ENCODE data around the gene RSPO3. TPM values are rescaled to one million over a fixed set of nuclear protein-coding genes. Genes with fewer than 3 reads are reported as not detected.

Gene RSPO3
- total and polyA plus RNA-seq, 9 of the 15 experiments (the other 6 are each of a cell fraction or from before 2014, with no cell fraction given), result not detected

DNA sequence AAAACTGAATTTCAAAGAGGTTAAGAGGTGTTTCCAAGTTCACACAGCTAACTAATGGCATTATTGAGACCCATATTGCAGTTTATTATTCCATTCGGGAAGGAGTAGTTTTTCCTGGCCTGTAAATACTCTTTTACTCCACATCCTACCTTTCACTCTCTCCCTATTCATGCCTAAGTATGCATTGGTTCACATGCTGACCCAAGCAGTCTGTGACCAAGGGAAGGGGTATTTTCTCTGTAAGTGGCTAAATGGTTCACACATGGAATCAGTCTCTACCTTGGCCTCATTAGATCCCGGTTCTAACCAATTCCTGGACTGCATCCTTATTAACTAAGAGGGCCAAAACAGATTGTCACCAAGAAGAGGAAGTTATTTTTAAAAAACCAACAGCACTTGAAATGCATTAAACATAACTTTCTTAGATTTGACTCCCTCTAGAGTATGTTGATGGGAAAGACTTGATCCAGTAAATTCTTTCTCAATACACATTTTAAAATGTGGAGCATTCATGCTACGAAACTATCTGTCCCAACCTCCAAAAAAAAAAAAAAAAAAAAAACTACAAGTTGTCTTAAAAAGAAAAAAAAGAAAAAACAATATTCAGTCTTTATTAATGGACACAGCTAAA is 17.8 kb upstream of the RSPO3 start:
- Histone ChIP-seq H3K9me1 (ENCODE audit: control insufficient read depth, insufficient read depth, low read length) (no peaks in the 10 kb centered on the region), H3K4me1 (replicated peaks in 1 of 2; ENCODE audit: control insufficient read depth in 2 of 2, insufficient read depth in 2 of 2, low read length in 2 of 2) (no peaks in the 10 kb centered on the region), H4K20me1 (replicated peaks; ENCODE audit: control insufficient read depth, insufficient read depth, low read length) (no peaks in the 10 kb centered on the region), H3K79me2 (ENCODE audit: control insufficient read depth, insufficient read depth, low read length) (no peaks in the 10 kb centered on the region), H3K9me3 (replicated peaks; ENCODE audit: control insufficient read depth, insufficient read depth, low read depth, low read length) (no peaks in the 10 kb centered on the region), H2AFZ (ENCODE audit: low read depth, low read length) (no peak overlapping the region), H3K9ac (ENCODE audit: insufficient read depth in 1 of 2, low read depth in 2 of 2, low read length in 2 of 2) (no peak overlapping the region), H3K27ac (ENCODE audit: extremely low read depth, low read depth, low read length) (no peak overlapping the region), H3K27me3 (ENCODE audit: control insufficient read depth in 2 of 2, insufficient read depth in 2 of 2, low read length in 2 of 2) (no peaks in the 10 kb centered on the region), H3K4me3 (no peak overlapping the region), H3K36me3 (ENCODE audit: control insufficient read depth, insufficient read depth, low read length) (no peaks in the 10 kb centered on the region), H3K4me2 (ENCODE audit: insufficient read depth, low read length) (no peak overlapping the region)
- CTCF ChIA-PET (ENCODE audit: low intra/inter-chr PET ratio), result interaction anchor here (0.6 kb wide), 1 partner anchor 249 kb away, joined by 3 read pairs; no protein-coding TSS in a partner anchor
- intact Hi-C loops (cut with micrococcal nuclease) (no loop called here), in situ Hi-C loops (cut with MboI) (loop anchor here (25.0 kb wide), 1 partner anchor 1063 kb away; no protein-coding TSS in a partner anchor)
- DNase-seq (ENCODE audit: extremely low read depth in 1 of 4, low spot score in 3 of 4), result no peak
- POLR2A ChIA-PET, result no interaction called here
- 3% methylated on average over 3 of the region's 3 CpGs for WGBS (ENCODE audit: insufficient coverage, low coverage, missing lambda C conversion rate)
- FAIRE-seq, result no peak
- no peak for ATAC-seq
- BruUV-seq (replicated peaks), result no TSS peak
- TF ChIP-seq, protein P1, sequence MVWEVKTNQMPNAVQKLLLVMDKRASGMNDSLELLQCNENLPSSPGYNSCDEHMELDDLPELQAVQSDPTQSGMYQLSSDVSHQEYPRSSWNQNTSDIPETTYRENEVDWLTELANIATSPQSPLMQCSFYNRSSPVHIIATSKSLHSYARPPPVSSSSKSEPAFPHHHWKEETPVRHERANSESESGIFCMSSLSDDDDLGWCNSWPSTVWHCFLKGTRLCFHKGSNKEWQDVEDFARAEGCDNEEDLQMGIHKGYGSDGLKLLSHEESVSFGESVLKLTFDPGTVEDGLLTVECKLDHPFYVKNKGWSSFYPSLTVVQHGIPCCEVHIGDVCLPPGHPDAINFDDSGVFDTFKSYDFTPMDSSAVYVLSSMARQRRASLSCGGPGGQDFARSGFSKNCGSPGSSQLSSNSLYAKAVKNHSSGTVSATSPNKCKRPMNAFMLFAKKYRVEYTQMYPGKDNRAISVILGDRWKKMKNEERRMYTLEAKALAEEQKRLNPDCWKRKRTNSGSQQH (CRISPR knock-in tag; IDR thresholded peaks at IDR 0.05), result no peak
- TF ChIP-seq XRCC3 (IDR thresholded peaks at IDR 0.05) (no peak), EP400 (IDR thresholded peaks at IDR 0.05) (no peak), TRIM28 (IDR thresholded peaks at IDR 0.05) (no peak), NCOA2 (IDR thresholded peaks at IDR 0.05; ENCODE audit: partially characterized antibody in 2 of 2) (no peak), ZNF140 (CRISPR knock-in tag; IDR thresholded peaks at IDR 0.05) (no peak), RHOXF2B (CRISPR knock-in tag; conservative IDR thresholded peaks at IDR 0.05) (no peak), OTX1 (CRISPR knock-in tag; IDR thresholded peaks at IDR 0.05) (no peak)
- TF ChIP-seq, protein P2, sequence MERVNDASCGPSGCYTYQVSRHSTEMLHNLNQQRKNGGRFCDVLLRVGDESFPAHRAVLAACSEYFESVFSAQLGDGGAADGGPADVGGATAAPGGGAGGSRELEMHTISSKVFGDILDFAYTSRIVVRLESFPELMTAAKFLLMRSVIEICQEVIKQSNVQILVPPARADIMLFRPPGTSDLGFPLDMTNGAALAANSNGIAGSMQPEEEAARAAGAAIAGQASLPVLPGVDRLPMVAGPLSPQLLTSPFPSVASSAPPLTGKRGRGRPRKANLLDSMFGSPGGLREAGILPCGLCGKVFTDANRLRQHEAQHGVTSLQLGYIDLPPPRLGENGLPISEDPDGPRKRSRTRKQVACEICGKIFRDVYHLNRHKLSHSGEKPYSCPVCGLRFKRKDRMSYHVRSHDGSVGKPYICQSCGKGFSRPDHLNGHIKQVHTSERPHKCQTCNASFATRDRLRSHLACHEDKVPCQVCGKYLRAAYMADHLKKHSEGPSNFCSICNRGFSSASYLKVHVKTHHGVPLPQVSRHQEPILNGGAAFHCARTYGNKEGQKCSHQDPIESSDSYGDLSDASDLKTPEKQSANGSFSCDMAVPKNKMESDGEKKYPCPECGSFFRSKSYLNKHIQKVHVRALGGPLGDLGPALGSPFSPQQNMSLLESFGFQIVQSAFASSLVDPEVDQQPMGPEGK (CRISPR knock-in tag; IDR thresholded peaks at IDR 0.05; ENCODE audit: borderline replicate concordance), result no peak

Data from K562 (cell line).